HepG2 (cell line): ENCODE data around the gene DNAJA3. TPM values are rescaled to one million over a fixed set of nuclear protein-coding genes. Genes with fewer than 3 reads are reported as not detected.

Experiments used
- ATRX ChIP-seq: sonication (generic); formaldehyde crosslinking; IDR thresholded peaks from 2 replicates; pipeline ENCODE4 v1.4.0; 2020; ENCODE audit warnings: missing genetic modification reagents, borderline replicate concordance
- CAMTA2 ChIP-seq: sonication (generic); formaldehyde crosslinking; IDR thresholded peaks from 2 replicates; pipeline ENCODE4 v1.4.0; 2020; ENCODE audit warnings: mild to moderate bottlenecking, missing genetic modification reagents, borderline replicate concordance
- CSRNP2 ChIP-seq: sonication (generic); formaldehyde crosslinking; conservative IDR thresholded peaks from 2 replicates; pipeline ENCODE4 v1.8.0; 2022; ENCODE audit warnings: low read depth, missing genetic modification reagents
- FOXM1 ChIP-seq: sonication (generic); formaldehyde crosslinking; IDR thresholded peaks from 2 replicates; pipeline ENCODE4 v1.5.0; 2020; ENCODE audit warnings: missing genetic modification reagents
- HNRNPLL ChIP-seq: fragments of 200-400 bp; formaldehyde crosslinking; IDR thresholded peaks from 2 replicates; pipeline ENCODE4 v1.6.1; 2017; ENCODE audit warnings: mild to moderate bottlenecking, low read depth, low read length; ENCODE audit not compliant: poor library complexity, severe bottlenecking
- IRF2 ChIP-seq: IDR thresholded peaks from 2 replicates; pipeline ENCODE4 v1.6.1; 2018; ENCODE audit warnings: missing genetic modification reagents, missing compliant biosample characterization
- JDP2 ChIP-seq: sonication (generic); formaldehyde crosslinking; IDR thresholded peaks from 2 replicates; pipeline ENCODE4 v1.8.1; 2022; ENCODE audit warnings: missing genetic modification reagents, borderline replicate concordance
- KLF6 ChIP-seq: IDR thresholded peaks from 2 replicates; pipeline ENCODE4 v1.8.0; 2016; ENCODE audit warnings: missing biosample characterization, missing genetic modification reagents
- MIER3 ChIP-seq: IDR thresholded peaks from 2 replicates; pipeline ENCODE4 v1.6.1; 2016; ENCODE audit warnings: missing compliant biosample characterization, borderline replicate concordance
- MXD3 ChIP-seq: IDR thresholded peaks from 2 replicates; pipeline ENCODE4 v1.6.1; 2016; ENCODE audit warnings: mild to moderate bottlenecking, missing biosample characterization, missing genetic modification reagents
- MYC ChIP-seq: sonication (generic); formaldehyde crosslinking; IDR thresholded peaks from 2 replicates; pipeline ENCODE4 v1.9.0; 2021; ENCODE audit warnings: missing genetic modification reagents, borderline replicate concordance
- NFATC3 ChIP-seq: sonication (generic); formaldehyde crosslinking; IDR thresholded peaks from 2 replicates; pipeline ENCODE4 v1.5.1; 2020; ENCODE audit warnings: mild to moderate bottlenecking, missing genetic modification reagents
- SNRNP70 ChIP-seq: fragments of 200-400 bp; formaldehyde crosslinking; IDR thresholded peaks from 2 replicates; pipeline ENCODE4 v1.6.1; 2017; ENCODE audit warnings: mild to moderate bottlenecking, low read depth, low read length, moderate library complexity
- TEAD3 ChIP-seq: optimal IDR thresholded peaks from 2 replicates; pipeline ENCODE3; 2016; ENCODE audit warnings: borderline replicate concordance
- TOE1 ChIP-seq: sonication (generic); formaldehyde crosslinking; IDR thresholded peaks from 2 replicates; pipeline ENCODE4 v1.4.0; 2020; ENCODE audit warnings: mild to moderate bottlenecking, missing genetic modification reagents
- UBTF ChIP-seq: sonication (generic); formaldehyde crosslinking; IDR thresholded peaks from 2 replicates; pipeline ENCODE4 v1.4.0; 2020; ENCODE audit warnings: mild to moderate bottlenecking, missing genetic modification reagents
- WIZ ChIP-seq: sonication (generic); formaldehyde crosslinking; IDR thresholded peaks from 2 replicates; pipeline ENCODE4 v1.5.1; 2020; ENCODE audit warnings: mild to moderate bottlenecking, missing genetic modification reagents
- ZBTB10 ChIP-seq: sonication (generic); formaldehyde crosslinking; IDR thresholded peaks from 2 replicates; pipeline ENCODE4 v1.4.0; 2020; ENCODE audit warnings: missing genetic modification reagents, borderline replicate concordance
- ZC3H13 ChIP-seq: sonication (generic); formaldehyde crosslinking; IDR thresholded peaks from 2 replicates; pipeline ENCODE4 v1.8.1; 2023; ENCODE audit warnings: mild to moderate bottlenecking, missing genetic modification reagents, moderate library complexity
- ZNF274 ChIP-seq: sonication (generic); formaldehyde crosslinking; IDR thresholded peaks from 2 replicates; pipeline ENCODE4 v1.5.1; 2020; ENCODE audit warnings: mild to moderate bottlenecking, missing genetic modification reagents
- ZNF329 ChIP-seq: sonication (generic); formaldehyde crosslinking; IDR thresholded peaks from 2 replicates; pipeline ENCODE4 v1.9.0; 2021; ENCODE audit warnings: low read depth, mild to moderate bottlenecking, missing genetic modification reagents
- ZNF468 ChIP-seq: sonication (generic); formaldehyde crosslinking; IDR thresholded peaks from 2 replicates; pipeline ENCODE4 v1.8.0; 2022; ENCODE audit warnings: mild to moderate bottlenecking, moderate library complexity, missing genetic modification reagents
- ZNF616 ChIP-seq: sonication (generic); formaldehyde crosslinking; IDR thresholded peaks from 2 replicates; pipeline ENCODE4 v1.5.0; 2020; ENCODE audit warnings: low read depth, mild to moderate bottlenecking, missing genetic modification reagents
- ZZZ3 ChIP-seq: sonication (generic); formaldehyde crosslinking; IDR thresholded peaks from 2 replicates; pipeline ENCODE4 v1.4.0; 2020; ENCODE audit warnings: missing genetic modification reagents, mild to moderate bottlenecking, borderline replicate concordance
- polyA plus RNA-seq, 8 experiments: library from polyadenylated mRNA; depleted of rRNA in 3 of 8; stranded (reverse) in 7 of 8; unstranded in 1 of 8; fragments of >200 nt; fragmentation: Illumina TruSeq in 4 of 8; extraction: Trizol in 4 of 8; gene quantifications; 2 replicates each; pipeline versions ENCODE4 v1.2.1 to v1.2.3, GENCODE V29; 2011 to 2016; ENCODE audit warnings: low read depth in 4 of 8, missing spikeins in 1 of 8, mixed read lengths in 1 of 8; ENCODE audit not compliant: insufficient read depth in 1 of 8
- total RNA-seq, 5 experiments: library from RNA; depleted of rRNA; stranded (reverse); fragments of >200 nt; fragmentation: Illumina TruSeq; extraction: Trizol; gene quantifications; 2 replicates each; pipeline ENCODE4 v1.2.3, GENCODE V29; 2016; ENCODE audit warnings: low read depth in 1 of 5

Gene DNAJA3
- total and polyA plus RNA-seq, 2 of the 13 experiments (the other 11 are each of a cell fraction or from before 2014, with no cell fraction given), result 77.0 to 83.3 TPM

- no peak for TF ChIP-seq UBTF (CRISPR knock-in tag)
- TF ChIP-seq MXD3 (CRISPR knock-in tag), result 0 out of 2 replicates have a peak, but pooled peaks have one; percentile 74
- TF ChIP-seq HNRNPLL, result peak; percentile 84
- no peak; the same call in 1 of the 2 replicates for TF ChIP-seq ZNF274
- no peak for TF ChIP-seq WIZ
- no peak for TF ChIP-seq ZNF329 (CRISPR knock-in tag)
- TF ChIP-seq SNRNP70, result no peak
- TF ChIP-seq ZC3H13, result peak; percentile 76
- TF ChIP-seq CSRNP2 (CRISPR knock-in tag), result no peak
- no peak for TF ChIP-seq IRF2 (CRISPR knock-in tag)
- TF ChIP-seq NFATC3 (CRISPR knock-in tag), result 0 out of 2 replicates have a peak, but pooled peaks have one; percentile 28
- no peak for TF ChIP-seq ATRX (CRISPR knock-in tag)
- peak; percentile 83; the same call in 1 of the 2 replicates for TF ChIP-seq CAMTA2 (CRISPR knock-in tag)
- no peak; the same call in 1 of the 2 replicates for TF ChIP-seq MYC
- TF ChIP-seq FOXM1 (CRISPR knock-in tag), result no peak
- TF ChIP-seq KLF6 (CRISPR knock-in tag), result peak; percentile 82; the same call in 1 of the 2 replicates
- peak; percentile 75; the same call in 1 of the 2 replicates for TF ChIP-seq ZNF616
- TF ChIP-seq JDP2 (CRISPR knock-in tag), result no peak
- no peak for TF ChIP-seq MIER3 (CRISPR knock-in tag)
- TF ChIP-seq ZBTB10 (CRISPR knock-in tag), result no peak
- peak; percentile 47; the same call in 1 of the 2 replicates for TF ChIP-seq ZZZ3
- peak; percentile 49 for TF ChIP-seq TEAD3 (CRISPR knock-in tag)
- TF ChIP-seq TOE1 (CRISPR knock-in tag), result no peak
- no peak for TF ChIP-seq ZNF468
Observed at GRCh38 chr16:4425378-4426020, at the start of gene DNAJA3 (continued).
